Measurements from ENCODE around the gene ANKRD33B.

- no peak for TF ChIP-seq SIX5 (IDR thresholded peaks at IDR 0.05; ENCODE audit: low read depth, low read length)
- no peak for TF ChIP-seq SIN3A (conservative IDR thresholded peaks at IDR 0.05 in 1 of 2, IDR thresholded peaks at IDR 0.05 in 1 of 2; ENCODE audit: low read depth in 1 of 2, low read length in 2 of 2)
- TF ChIP-seq ATF2 (IDR thresholded peaks at IDR 0.05; ENCODE audit: low read length), result no peak
- no peak for TF ChIP-seq POLR2A (IDR thresholded peaks at IDR 0.05; ENCODE audit: control extremely low read depth in 1 of 2, low read depth in 2 of 2, low read length in 2 of 2)
- TF ChIP-seq CTCF (IDR thresholded peaks at IDR 0.05; ENCODE audit: control extremely low read depth in 1 of 3, insufficient read depth in 1 of 3, low read depth in 1 of 3, low read length in 3 of 3), result no peak
- TF ChIP-seq POLR2AphosphoS5 (IDR thresholded peaks at IDR 0.05; ENCODE audit: low read depth, low read length), result no peak
- no peak for TF ChIP-seq EZH2 (IDR thresholded peaks at IDR 0.05; ENCODE audit: low read depth, low read length, severe bottlenecking)
- no peak for TF ChIP-seq CHD2 (IDR thresholded peaks at IDR 0.05; ENCODE audit: low read length)
- no peak for TF ChIP-seq EP300 (IDR thresholded peaks at IDR 0.05; ENCODE audit: borderline replicate concordance in 1 of 2, low read depth in 2 of 2, low read length in 2 of 2)
- no peak for TF ChIP-seq USF2 (IDR thresholded peaks at IDR 0.05; ENCODE audit: low read length)
- TF ChIP-seq MAX (IDR thresholded peaks at IDR 0.05), result no peak
- TF ChIP-seq TAF1 (IDR thresholded peaks at IDR 0.05; ENCODE audit: low read depth, low read length), result no peak
These were observed 35.0 kb upstream of the ANKRD33B start for GRCh38 chr5:10528827-10529226.
